Middle frontal gyrus (tissue), 1 donor: ENCODE measurements around the gene GSTP1.
A peak's percentile ranks its signal among the peaks of the same experiment; 100 is the strongest.

Experiments used
- DNase-seq: peaks from one replicate; pipeline ENCODE4 v3.0.0-alpha.2; 2015; ENCODE audit warnings: low spot score; ENCODE audit errors: extremely low spot score

The GSTP1 gene

GRCh38 chr11:67630228-67630942, 46.8 kb downstream of the GSTP1 start:
- DNase-seq: peak; percentile 79

- DNase-seq: no peak
Measured at GRCh38 chr11:67630943-67631331, 47.3 kb downstream of the GSTP1 start.

- no peak for DNase-seq
Measured at GRCh38 chr11:67631411-67631810, 47.8 kb downstream of the GSTP1 start.

DNA sequence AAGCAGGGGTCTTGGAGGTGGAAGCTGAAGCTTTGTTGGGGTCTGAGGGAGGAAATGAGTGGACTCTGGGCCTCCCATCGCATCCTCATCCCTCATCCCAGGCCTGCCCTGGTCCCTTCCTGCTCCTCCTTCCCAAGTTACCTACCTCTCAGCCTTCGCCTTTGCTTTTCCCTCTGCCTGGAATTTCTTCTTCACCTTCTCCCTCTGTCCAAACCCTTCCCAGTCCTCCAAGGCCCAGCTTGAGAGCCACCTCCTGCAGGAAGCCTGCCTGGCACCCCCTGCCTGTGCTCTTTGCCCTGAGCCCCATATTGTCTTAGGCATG, 48.2 kb downstream of the GSTP1 start:
- DNase-seq: no peak

- no peak for DNase-seq
Measured at GRCh38 chr11:67632175-67632981, 48.8 kb downstream of the GSTP1 start.

- DNase-seq: no peak
Measured at GRCh38 chr11:67632982-67633755, 49.6 kb downstream of the GSTP1 start.

DNA sequence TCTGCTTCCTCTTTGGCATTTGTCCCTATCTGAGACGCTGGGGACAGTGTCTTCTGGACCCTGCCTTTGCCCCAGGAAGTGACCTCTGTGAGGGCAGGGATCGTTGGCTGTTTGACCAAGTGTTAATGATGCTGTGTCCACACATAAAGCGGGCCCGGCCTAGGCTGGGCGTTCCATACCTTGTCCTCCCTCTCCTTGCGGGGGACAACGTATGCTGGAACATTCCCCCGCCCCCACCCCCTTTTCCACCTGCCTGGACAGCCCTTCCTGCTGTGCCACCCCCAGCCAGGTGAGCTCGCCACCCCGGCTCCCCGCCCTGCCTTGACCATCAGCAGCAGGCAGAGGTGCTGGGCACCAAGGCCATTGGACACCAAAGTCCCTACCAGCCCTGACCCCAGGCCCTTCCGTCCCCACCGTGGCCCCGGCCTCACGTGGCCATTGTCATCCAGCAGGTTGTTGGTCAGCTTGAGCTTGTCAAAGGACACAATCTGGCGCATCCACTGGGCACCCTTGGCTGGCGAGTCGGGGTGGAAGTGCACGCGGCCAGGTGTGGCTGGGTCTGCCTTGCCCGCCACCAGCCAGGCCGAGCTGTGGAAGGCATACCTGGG, 50.2 kb downstream of the GSTP1 start:
- no peak for DNase-seq

DNA sequence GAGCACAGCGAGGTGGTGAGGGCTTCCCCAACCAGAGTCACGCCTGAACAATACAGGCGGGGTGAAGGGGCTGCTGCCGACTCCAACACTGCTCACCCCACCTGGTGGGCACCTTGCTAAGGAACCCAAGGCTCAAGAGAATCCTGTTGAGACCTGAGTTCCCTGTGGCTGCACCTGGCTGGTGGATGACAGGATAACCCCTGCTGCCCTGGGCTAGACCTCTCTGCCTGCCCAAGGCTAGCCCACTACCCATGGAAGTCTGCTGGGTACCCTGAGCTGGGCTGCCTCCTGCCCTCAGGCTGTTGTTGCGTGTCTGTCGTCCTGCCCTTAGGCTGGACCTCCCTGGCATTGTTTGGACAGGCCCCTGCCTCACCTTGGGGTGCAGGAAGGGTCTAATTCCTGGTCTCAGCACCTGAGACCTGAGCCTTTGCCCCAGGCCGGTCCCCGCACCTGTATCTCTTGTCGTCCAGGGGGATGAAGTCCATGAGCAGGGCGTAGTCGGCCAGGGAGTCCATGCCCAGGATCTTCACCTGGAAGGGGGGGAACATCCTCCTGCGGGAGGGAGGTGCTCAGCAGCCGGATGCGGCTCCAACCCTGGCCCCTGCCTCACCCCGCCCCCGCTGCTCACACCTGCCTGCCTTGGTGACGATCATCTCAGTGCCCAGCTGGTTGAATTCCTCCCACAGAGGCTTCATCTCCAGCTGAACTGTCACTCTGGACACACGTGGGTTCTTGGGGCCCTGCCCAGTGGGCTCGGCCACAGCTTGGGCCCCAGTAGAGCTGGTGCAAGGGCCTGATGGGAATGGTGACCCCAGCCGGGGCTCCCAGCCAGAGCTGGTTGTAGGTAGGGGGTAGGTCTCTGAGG, 51.0 kb downstream of the GSTP1 start:
- DNase-seq: no peak

DNA sequence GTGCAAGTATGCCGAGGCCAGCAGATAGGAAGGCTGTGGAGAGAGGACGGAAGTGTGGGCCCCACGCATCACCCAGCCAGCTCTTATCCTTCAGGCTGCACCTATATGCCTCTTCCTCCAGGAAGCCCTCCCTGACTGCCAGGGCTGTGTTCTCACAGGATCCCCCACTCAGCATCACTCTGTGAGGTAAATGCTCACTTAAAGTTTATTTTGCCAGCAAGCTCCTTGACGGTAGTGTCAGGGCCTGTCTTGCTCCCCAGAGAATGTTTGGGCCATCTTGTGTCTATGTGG, 51.6 kb downstream of the GSTP1 start:
- DNase-seq: no peak
